Type B pancreatic cell (in vitro differentiated cells): ENCODE results near the gene RRAGC. TPM values are rescaled to one million over a fixed set of nuclear protein-coding genes. Genes with fewer than 3 reads are reported as not detected.

Source experiments
- DNase-seq: peaks from one replicate; pipeline ENCODE4 v3.0.0; 2021; ENCODE audit warnings: mixed read lengths; ENCODE audit not compliant: unreplicated experiment; ENCODE audit errors: extremely low spot score
- H3K27ac Mint-ChIP-seq: 2 replicates; pipeline ENCODE4 v1.8.0; 2021; ENCODE audit warnings: mild to moderate bottlenecking, mixed read lengths
- H3K27me3 Mint-ChIP-seq: 2 replicates; pipeline ENCODE4 v1.8.0; 2021; ENCODE audit warnings: mixed read lengths
- H3K36me3 Mint-ChIP-seq: 2 replicates; pipeline ENCODE4 v1.8.0; 2021; ENCODE audit warnings: mixed read lengths
- H3K4me1 Mint-ChIP-seq: one replicate; pipeline ENCODE4 v1.8.0; 2021; ENCODE audit warnings: mixed read lengths; ENCODE audit not compliant: unreplicated experiment
- H3K4me3 Mint-ChIP-seq: 2 replicates; pipeline ENCODE4 v1.8.0; 2021; ENCODE audit warnings: mild to moderate bottlenecking, mixed read lengths
- H3K9me3 Mint-ChIP-seq: 2 replicates; pipeline ENCODE4 v1.8.0; 2021; ENCODE audit warnings: mixed read lengths
- CTCF ChIP-seq: fragments of 200-600 bp; sonication (generic); conservative IDR thresholded peaks from 2 replicates; pipeline ENCODE4 v1.5.0; 2021; ENCODE audit warnings: antibody characterized with exemption, mild to moderate bottlenecking
- total RNA-seq: library from RNA; stranded (reverse); gene quantifications from 2 replicates; pipeline ENCODE4 v1.2.1, GENCODE V29; 2021; ENCODE audit warnings: low replicate concordance

Gene RRAGC
- total RNA-seq, 1 donor from 2014 or later = 25.3 TPM

GRCh38 chr1:38870996-38871395 is 11.4 kb upstream of the RRAGC start:
- Mint-ChIP-seq H3K27ac (no peak overlapping the region), H3K9me3 (no peaks in the 10 kb centered on the region), H3K36me3 (peaks cover 14% of the 10 kb centered on the region), H3K4me1 (peaks cover 20% of the 10 kb centered on the region), H3K27me3 (no peaks in the 10 kb centered on the region), H3K4me3 (no peak overlapping the region)
- no peak for DNase-seq
- no peak for TF ChIP-seq CTCF

GRCh38 chr1:38867208-38867607 is 7.6 kb upstream of the RRAGC start:
- TF ChIP-seq CTCF = no peak

GRCh38 chr1:38865112-38865715 is 5.6 kb upstream of the RRAGC start:
- peak; percentile 29 for TF ChIP-seq CTCF
- H3K27me3 Mint-ChIP-seq = no peaks in the 10 kb centered on the region
- H3K27ac Mint-ChIP-seq = peak overlapping the region; percentile 72
- H3K36me3 Mint-ChIP-seq = peaks cover 17% of the 10 kb centered on the region
- H3K4me3 Mint-ChIP-seq = no peak overlapping the region
- H3K9me3 Mint-ChIP-seq = no peaks in the 10 kb centered on the region
- H3K4me1 Mint-ChIP-seq = peaks cover 15% of the 10 kb centered on the region
- no peak for DNase-seq

More at GRCh38 chr1:38867208-38867607, 7.6 kb upstream of the RRAGC start:
- Mint-ChIP-seq H3K4me3 (no peak overlapping the region), H3K9me3 (no peaks in the 10 kb centered on the region), H3K27ac (no peak overlapping the region), H3K27me3 (no peaks in the 10 kb centered on the region), H3K36me3 (peaks cover 19% of the 10 kb centered on the region), H3K4me1 (peaks cover 17% of the 10 kb centered on the region)
- no peak for DNase-seq

GRCh38 chr1:38860454-38860795 is 853 bp upstream of the RRAGC start:
- no peak for TF ChIP-seq CTCF
- Mint-ChIP-seq H3K9me3 (no peaks in the 10 kb centered on the region), H3K27me3 (no peaks in the 10 kb centered on the region), H3K4me1 (peaks cover 16% of the 10 kb centered on the region), H3K4me3 (peak overlapping the region; percentile 95), H3K36me3 (peaks cover 11% of the 10 kb centered on the region), H3K27ac (peak overlapping the region; percentile 79)
- DNase-seq = no peak

GRCh38 chr1:38858833-38859560 is 575 bp downstream of the RRAGC start:
- H3K27me3 Mint-ChIP-seq = no peaks in the 10 kb centered on the region
- peak overlapping the region; percentile 95 for H3K4me3 Mint-ChIP-seq
- DNase-seq = peak; percentile 72
- H3K27ac Mint-ChIP-seq = peak overlapping the region; percentile 95
- peaks cover 11% of the 10 kb centered on the region for H3K36me3 Mint-ChIP-seq
- TF ChIP-seq CTCF = no peak
- no peaks in the 10 kb centered on the region for H3K9me3 Mint-ChIP-seq
- peaks cover 16% of the 10 kb centered on the region for H3K4me1 Mint-ChIP-seq
